SW 1271 (cell line): Measurements from ENCODE around the gene HDGFL3.

Experiments
- DNase-seq, 2 experiments: peaks; one replicate each; lab custom pipeline; 2025; lab: John Stamatoyannopoulos, UW

Gene HDGFL3

GRCh38 chr15:83127547-83128150 is 80.0 kb downstream of the HDGFL3 start:
- no peak for DNase-seq

- DNase-seq = no peak
Observed at GRCh38 chr15:83123529-83123928, 84.1 kb downstream of the HDGFL3 start.

GRCh38 chr15:83119968-83120581 is 87.5 kb downstream of the HDGFL3 start:
- no peak for DNase-seq

DNA sequence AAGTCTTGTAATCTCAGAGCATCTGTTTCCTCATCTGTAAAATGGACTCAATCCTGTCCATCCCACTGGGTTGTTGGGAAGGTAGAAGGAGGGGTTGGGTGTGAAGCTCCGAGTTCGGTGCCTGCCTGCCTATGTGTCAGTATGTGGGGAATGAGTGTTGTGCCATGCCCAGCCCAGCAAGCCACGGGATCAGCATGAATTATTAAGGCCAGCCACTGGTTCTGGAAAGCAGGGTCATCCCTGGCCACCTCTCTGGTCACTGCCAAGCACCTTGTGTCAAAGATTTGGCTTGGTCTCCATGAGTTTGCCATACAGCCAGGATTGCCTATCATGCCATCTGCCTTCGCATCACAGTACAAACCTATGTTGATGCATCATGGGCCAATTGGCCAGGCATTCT is 88.7 kb downstream of the HDGFL3 start:
- no peak for DNase-seq

- no peak for DNase-seq
Observed at GRCh38 chr15:83118291-83118827, 89.3 kb downstream of the HDGFL3 start.

GRCh38 chr15:83115831-83116565 is 91.6 kb downstream of the HDGFL3 start:
- no peak for DNase-seq

DNA sequence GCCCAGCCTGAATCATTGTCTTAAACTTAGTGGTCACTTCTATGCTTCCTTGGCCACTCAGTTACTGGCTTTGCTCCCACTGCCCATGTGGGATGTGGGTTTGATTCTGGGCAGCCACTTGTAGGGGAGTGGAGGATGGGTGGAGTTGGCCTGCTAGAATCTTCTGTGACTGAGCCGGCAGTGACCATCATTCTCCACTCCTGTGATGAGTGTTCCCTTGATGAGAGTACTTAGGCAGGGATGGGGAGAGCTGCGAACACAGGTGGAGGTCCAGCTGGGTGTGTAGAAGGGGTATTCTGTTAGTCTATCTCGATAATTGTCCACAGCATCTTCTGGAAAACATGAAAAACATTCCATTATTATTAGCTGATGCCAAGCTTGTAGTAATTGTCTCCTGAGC is 92.2 kb downstream of the HDGFL3 start:
- DNase-seq = no peak

DNA sequence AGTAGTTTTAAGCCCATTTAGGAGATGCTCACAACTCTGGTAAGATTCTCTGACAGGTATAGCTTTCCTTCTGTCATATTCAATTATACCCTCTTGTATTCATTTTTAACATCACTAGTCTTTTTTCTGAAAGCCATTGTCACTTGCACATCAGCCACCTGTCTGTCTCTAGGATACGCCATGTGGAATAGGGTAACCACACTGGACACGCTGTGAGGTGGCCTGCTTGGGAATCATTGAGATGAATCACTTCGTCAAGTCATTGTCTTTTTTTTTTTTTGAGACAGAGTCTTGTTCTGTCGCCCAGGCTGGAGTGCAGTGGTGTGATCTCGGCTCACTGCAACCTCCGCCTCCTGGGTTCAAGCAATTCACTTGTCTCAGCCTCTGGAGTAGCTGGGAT is 92.8 kb downstream of the HDGFL3 start:
- no peak for DNase-seq

DNA sequence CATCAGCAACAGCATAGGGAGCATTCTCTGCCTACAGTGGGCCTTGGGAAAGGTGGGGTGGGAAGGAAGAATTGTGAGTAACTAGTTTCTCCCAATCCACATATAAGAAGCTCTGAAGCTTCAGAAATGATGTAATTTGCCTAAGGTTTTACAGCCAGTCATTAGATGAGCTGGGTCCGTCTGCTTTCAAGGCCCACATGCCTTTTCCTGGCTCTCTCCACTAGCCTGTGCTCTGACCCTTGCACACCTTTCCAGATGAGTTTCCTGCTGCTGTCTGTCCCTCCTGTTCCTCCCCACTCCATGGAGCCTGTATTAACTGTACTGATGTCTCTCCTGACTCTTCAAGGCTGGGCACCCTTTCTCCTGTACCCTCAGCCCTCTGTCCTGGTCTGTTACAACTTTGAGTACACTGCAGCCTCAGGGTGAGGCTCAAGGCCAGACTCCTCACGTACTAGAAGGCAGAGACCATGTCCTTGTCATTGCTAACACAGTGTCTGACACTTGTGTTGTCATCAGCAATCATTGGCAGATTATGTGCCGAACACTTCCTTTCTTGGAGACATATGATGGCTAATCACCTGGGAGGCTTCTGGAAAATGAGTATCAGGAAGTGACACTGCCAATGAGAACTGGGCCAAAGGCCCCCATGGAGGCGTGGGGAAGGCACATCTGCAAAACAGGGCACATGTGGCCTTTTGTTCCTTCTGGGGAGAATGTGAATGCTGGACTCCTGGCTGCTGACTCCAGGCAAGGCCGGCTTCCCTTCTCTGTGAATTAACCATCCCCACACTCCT is 93.5 kb downstream of the HDGFL3 start:
- DNase-seq = no peak

GRCh38 chr15:83112956-83113299 is 94.7 kb downstream of the HDGFL3 start:
- no peak for DNase-seq

DNA sequence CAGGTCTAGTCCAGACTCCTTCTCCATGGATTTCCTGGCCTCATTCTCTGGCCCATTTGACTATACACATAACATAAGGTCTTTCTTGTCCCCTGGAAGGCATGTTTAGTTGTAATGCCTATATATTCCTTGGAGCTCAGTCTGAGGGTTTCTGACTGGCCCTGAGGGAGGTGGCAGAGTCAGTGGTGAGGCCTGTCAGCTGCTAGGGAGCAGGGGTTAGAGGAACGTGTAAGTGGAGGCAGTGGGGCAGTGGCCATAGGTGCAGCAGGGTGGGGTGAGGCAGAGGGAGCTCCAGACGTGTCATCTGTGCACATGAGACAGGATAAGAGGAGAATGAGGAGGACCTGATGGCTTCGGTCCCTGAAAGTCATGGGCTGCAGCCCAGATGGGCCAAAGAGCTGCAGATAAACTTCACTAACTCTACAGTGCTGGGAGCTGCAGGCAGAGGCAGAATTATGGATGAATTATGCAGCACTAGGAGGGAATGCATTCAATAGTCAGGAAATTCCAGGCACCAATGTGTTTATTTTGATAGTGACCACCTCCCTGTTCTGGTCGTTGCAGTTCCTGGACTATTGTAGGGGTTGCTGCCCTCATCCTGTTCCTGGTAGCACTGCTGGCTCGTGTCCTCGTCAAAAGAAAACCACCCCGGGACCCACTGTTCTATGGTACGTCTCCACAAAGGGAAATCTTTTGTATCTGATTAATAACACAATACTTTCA is 95.2 kb downstream of the HDGFL3 start:
- no peak for DNase-seq

DNA sequence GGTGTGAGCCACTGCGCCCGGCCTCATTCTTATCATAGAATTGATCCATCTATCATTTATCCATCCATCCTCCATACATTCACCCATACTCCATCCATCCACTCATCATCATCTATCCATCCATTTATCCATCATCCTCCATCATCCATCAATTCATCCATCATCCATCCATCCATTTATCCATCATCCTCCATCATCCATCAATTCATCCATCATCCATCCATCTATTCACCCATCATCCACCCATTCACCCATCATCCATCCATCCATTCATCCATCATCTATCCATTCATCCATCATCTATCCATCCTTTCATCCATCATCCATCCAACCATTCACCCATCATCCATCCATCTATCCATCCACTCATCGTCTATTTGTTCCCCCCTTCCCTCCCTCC is 96.5 kb downstream of the HDGFL3 start:
- DNase-seq = no peak

DNA sequence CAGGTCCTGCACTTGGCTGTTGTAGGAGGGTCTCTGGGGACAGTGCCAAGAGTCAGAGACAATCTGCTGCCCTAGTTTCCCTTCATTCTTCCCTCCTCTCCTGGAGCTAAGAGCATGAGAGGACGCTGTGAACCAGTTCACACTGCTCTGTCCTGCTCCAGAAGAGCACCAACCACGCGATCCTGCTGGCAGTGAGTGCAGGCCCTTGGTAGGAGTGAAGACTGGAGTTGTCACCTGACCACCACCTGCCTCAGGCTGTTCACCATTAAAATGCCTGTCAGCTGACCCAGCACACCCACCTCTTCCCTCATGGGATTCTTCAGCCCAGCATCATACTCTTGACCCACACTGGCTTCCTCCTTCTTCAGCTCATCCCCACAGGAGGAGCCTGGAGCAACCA is 97.2 kb downstream of the HDGFL3 start:
- no peak for DNase-seq

DNA sequence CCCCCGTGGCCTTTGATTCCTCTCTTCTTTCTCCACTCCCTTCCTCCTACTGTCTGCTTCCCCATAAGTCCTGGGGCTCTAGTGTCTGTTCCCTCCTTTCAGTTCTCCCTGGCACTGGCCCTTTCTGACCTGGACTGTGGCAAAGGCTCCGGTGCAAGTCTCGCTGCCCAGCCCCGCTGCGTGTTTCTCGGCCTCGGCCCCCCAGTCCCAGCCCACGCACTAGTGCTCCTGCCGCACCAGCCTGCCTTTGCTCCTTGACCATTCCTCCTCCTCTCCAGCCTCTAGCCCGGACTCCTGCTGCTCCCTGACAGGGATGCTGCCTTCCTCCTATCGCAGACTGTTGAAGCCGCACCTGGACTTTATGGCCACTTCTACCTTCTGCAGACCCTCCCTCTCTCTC is 98.1 kb downstream of the HDGFL3 start:
- no peak for DNase-seq

- DNase-seq = no peak
Observed at GRCh38 chr15:83108266-83109219, 99.1 kb downstream of the HDGFL3 start.

DNA sequence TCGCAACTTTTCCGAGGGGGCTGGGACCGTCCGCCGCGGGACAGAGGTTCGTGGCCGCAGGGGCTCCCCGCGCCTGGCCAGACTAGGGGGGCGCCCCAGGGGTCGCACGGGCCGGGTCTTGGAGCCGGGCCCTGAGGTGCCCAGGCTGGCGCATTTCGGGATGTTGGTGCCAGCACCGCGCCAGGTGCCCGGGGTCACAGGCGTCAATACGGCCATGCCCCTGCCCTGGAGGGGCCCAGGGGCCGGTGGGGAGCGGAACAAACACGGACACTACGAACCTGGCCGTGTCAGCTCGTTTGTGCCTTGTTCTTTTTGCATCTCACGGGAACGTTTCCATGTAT is 99.8 kb downstream of the HDGFL3 start:
- no peak for DNase-seq

- no peak for DNase-seq
Observed at GRCh38 chr15:83106994-83107840, 100.4 kb downstream of the HDGFL3 start, which contains the start of gene TM6SF1. TSS of gene TM6SF1 (plus strand) at chr15:83107645. CDS start at chr15:83107681, 36 bp downstream.

GRCh38 chr15:83105440-83105839 is 102.2 kb downstream of the HDGFL3 start:
- no peak for DNase-seq

- DNase-seq = no peak
Observed at GRCh38 chr15:83104141-83104540, 103.5 kb downstream of the HDGFL3 start.

DNA sequence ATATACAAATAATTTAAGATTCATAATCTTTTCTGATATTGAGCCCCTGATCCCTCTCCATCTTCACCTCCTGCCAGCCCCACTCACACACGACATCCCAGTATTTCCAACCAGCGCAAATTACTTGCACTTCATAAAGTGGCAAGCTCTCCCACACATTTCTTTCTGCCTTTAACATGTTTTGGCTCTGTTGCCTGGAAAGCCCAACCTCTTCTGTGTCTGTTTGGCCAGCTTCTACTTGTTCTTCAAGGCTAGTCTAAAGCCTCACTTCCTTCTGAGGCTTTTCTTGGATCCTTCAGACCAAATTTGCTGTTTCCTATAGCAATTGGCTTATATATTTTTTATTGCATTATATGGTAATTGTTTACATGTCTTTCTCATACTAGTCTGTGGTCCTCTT is 105.3 kb downstream of the HDGFL3 start:
- DNase-seq = no peak
